Measurements from ENCODE around the gene TDRD6.
A peak's percentile ranks its signal among the peaks of the same experiment; 100 is the strongest.

The TDRD6 gene

GRCh38 chr6:46704562-46704961, 16.9 kb downstream of the TDRD6 start (continued):
- TF ChIP-seq, protein P1, sequence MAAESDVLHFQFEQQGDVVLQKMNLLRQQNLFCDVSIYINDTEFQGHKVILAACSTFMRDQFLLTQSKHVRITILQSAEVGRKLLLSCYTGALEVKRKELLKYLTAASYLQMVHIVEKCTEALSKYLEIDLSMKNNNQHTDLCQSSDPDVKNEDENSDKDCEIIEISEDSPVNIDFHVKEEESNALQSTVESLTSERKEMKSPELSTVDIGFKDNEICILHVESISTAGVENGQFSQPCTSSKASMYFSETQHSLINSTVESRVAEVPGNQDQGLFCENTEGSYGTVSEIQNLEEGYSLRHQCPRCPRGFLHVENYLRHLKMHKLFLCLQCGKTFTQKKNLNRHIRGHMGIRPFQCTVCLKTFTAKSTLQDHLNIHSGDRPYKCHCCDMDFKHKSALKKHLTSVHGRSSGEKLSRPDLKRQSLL (tag by site-specific recombination; IDR thresholded peaks at IDR 0.05): peak; percentile 37; the same call in 1 of the 2 replicates
- no peak for TF ChIP-seq PRDM2 (tag by site-specific recombination; IDR thresholded peaks at IDR 0.05; ENCODE audit: borderline replicate concordance)
- TF ChIP-seq ZNF26 (tag by site-specific recombination; IDR thresholded peaks at IDR 0.05): no peak
- TF ChIP-seq ZNF837 (tag by site-specific recombination; IDR thresholded peaks at IDR 0.05): no peak
- no peak for TF ChIP-seq ZBTB44 (tag by site-specific recombination; IDR thresholded peaks at IDR 0.05)
- TF ChIP-seq ZNF830 (tag by site-specific recombination; IDR thresholded peaks at IDR 0.05; ENCODE audit: low read depth): no peak
- peak; percentile 66 for TF ChIP-seq ZNF654 (tag by site-specific recombination; IDR thresholded peaks at IDR 0.05; ENCODE audit: low read depth)
- TF ChIP-seq GLI4 (tag by site-specific recombination; IDR thresholded peaks at IDR 0.05): no peak
- TF ChIP-seq ZBTB21 (tag by site-specific recombination; IDR thresholded peaks at IDR 0.05): no peak
- TF ChIP-seq ZNF558 (tag by site-specific recombination; IDR thresholded peaks at IDR 0.05): no peak
- no peak for TF ChIP-seq KLF1 (tag by site-specific recombination; IDR thresholded peaks at IDR 0.05)
- TF ChIP-seq, protein P2, sequence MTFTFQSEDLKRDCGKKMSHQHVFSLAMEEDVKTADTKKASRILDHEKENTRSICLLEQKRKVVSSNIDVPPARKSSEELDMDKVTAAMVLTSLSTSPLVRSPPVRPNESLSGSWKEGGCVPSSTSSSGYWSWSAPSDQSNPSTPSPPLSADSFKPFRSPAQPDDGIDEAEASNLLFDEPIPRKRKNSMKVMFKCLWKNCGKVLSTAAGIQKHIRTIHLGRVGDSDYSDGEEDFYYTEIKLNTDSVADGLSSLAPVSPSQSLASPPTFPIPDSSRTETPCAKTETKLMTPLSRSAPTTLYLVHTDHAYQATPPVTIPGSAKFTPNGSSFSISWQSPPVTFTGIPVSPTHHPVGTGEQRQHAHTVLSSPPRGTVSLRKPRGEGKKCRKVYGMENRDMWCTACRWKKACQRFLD (tag by site-specific recombination; IDR thresholded peaks at IDR 0.05): no peak
- TF ChIP-seq YY2 (tag by site-specific recombination; IDR thresholded peaks at IDR 0.05): no peak
- TF ChIP-seq ZNF514 (tag by site-specific recombination; IDR thresholded peaks at IDR 0.05): no peak
- no peak for TF ChIP-seq ZNF518A (tag by site-specific recombination; conservative IDR thresholded peaks at IDR 0.05; ENCODE audit: low read depth)
- TF ChIP-seq ZNF677 (tag by site-specific recombination; IDR thresholded peaks at IDR 0.05): no peak

All from HEK293 (cell line).